Activated CD4-positive, alpha-beta T cell treated with anti-CD3 and anti-CD28 coated beads, Interleukin-2, amount 50 U/mL, for 24 hours (primary cell): ENCODE data around the gene C6orf136.
A peak's percentile ranks its signal among the peaks of the same experiment; 100 is the strongest.

ENCODE experiments used
- DNase-seq, 2 donors: peaks; one replicate each; pipeline ENCODE4 v3.0.0-alpha.2; 2020; ENCODE audit warnings: low read depth in 1 of 2, low spot score in 1 of 2

The C6orf136 gene

DNA sequence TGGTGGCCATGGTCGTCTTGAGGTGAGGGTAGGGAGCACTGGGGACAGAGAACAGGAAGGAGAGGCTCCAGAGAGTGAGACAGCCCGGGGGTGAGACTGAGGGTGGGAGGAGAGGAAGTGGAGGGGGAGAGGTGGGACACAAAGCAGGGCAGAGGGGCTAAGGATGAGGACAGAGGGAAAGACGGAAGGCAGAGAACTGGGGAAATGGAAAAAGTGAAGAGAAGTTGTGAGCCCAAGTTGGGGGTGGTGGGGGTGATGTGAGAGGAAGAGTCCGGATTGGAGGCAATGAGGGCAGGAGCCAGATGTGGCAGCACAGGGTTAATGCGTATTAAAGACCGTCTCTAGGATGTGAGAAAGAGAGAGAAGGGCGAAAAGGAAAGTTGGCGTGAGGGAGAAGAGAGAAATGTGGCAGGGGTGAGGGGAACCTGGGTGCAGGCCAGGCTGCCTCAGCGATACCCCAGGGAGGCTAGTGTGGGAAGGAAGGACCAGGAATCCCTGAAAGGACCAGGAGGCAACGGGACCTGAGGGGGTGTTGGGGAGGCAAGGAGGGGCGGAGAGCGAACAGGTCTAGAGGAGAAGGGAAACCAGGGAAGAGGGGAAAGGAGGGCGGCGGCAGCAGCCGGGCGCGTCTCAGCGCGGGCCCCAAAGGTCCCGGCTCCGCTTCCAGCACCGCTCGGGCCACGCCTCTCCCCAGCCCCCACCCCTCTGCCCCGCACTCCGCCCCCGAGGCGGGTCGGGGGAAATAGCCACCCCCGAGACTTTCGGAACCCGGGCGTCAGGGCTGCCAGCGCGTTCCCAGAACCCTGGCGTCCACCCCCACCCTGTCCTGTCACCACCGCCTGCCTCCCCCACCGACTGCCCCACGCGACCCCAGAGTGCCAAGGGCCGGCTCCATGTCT, 39.3 kb downstream of the C6orf136 start, which contains the start of gene PPP1R18:
Gene PPP1R18, minus strand, starts transcription at position 637 of the 899 bp plus-strand sequence. Its CDS starts 627 bp downstream, at position 10.
- DNase-seq, result peak; percentile 76 to 83

DNA sequence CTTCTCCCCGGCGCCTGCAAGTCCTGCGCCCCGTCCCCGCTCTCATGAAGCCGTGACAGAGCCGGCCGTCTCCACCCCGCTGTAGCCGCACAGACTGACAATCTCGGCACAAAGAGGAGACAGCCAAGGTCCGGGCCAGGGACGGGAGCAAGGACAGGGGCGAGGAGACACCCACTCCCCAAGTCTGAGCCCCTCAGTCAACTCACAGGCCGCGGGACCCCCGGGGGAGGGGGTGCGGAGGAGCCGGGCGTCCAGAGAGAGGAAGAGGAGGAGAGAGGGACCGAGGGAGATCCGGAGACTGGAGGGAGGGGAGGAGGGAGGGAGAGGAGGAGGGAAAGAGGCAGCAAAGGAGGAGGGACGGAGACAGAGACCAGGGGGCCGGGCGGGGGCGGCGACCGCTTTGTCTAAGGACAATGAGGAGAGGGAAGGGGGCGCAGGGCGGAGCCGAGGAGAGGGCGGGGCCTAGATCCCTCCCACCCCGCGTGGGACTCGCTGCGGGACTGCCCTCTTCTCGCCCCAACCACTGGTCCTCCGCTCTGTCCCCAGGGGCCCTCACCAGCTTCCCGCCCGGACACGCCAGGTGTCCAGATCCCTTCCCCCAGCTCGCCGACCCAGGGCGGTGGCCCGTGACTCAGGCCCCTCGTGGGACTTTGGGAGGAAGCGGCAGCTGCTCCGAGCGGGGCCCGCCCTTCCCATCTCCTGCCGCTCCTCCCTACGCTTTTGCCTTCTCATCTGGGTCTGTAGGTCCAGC, 40.1 kb downstream of the C6orf136 start:
- peak; percentile 62 to 74 for DNase-seq

DNA sequence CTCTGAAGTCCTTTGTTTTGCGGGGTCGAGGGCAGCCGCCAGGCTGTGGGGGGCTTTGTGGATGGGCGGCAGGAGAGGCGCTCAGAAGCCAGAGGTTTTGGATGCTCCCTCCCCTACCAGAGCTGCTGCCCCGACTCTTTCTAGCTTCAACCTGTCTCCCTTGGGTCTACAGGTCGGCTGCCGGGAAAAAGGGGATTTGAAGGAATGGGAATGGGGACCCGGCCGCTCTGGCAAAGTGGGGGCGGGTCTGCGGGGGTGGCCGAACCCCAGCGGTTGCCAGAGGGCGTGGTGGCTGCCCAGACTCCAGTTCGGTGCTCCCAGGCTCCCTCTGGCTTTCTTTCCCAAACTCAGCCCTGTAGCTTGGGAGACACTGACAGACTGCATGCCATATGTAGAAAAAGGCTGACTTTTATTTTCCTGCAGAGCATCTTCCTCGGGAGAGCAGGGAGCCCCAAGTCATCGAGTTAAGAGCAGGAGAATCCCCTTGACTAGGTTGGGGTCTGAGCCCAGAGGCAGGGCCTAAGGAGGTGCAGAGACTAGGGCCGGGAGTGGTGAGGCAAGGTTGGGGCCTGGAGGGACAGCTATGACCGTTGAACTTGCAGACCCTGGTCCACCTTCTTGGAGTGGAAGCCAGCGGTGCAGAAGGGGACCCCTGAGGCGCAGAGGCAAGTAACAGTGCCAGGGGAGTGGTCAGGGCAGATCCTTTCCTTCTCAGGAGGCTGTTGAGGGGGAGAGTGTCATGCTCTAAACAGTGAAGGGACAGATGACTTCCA, 40.9 kb downstream of the C6orf136 start:
- DNase-seq, result no peak

DNA sequence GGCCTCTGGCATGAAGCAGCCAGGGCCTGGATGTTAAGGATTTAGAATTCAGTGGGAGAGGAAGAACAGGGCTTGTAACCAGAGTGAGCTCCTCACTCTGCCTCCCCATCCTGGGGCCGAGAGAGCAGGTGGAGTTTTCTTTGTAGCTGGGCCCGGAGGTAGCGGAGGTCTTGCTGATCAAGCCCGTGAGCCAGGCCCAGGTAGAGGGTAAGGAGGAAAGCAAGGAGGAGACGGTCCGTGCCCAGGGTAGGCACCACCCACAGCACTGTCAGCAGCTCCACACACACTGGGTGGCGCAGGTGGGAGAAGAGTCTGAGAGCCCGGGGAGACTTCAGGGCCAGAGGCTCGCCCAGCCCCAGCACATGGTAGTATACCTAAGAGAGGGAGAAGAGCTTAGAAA, 41.6 kb downstream of the C6orf136 start:
- DNase-seq, result no peak

DNA sequence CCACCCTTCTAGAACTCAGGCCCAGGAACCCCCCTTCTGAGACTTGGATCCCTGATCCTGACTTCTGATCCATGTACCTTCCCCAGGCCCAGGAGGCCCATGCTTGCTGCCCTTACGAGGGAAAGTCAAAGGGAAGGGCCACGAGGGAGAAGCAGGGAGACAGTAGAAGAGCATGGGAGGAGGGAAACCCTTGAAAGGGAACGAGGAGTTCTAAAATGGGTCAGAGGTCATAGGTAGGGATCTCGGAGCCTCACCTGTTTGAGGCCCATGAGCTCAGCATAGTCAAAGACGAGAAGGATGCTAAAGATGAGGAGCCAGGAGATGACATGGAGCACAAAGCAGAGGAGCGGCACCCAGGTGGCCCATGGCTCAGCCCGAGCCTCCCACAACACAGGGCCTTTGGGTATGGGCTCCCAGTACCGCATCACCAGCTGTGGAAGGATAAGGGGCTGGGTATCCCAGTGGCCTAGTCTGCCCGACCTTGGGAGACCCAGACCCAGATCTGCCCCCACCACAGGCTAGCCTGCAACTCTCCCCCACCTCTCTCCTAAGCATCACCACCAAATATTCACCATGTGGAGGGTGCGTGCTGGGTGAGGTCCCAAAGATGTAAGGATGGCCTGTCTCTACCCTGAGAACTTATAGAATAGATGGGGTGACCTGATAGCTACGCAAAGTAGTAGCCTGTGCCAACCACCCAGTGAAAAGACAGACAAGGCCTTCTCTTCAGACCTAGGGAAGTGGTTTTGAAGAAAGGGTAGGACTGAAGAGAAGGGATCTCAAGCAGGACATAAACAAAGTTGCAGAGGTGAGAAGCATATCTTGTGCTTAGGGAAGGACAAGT, 42.3 kb downstream of the C6orf136 start:
- no peak for DNase-seq

DNA sequence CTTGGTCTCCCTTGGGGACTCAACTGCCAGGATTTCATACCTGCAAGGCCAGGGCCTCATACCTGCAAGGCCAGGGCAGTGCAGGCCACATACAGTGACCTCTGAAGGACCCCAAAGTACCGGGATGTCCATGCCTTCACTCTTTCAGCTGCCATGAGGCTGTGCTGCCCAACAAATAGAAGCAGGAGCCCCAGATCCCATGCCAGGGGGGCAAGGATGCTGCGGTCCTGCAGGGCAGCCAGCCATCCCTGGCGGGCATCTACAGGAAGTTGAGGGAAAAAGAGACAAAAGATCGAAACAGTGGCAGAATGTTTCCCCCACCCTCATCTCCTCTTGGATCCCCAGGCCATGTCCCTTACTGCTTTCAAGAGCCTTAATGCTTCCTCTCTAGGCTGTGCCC, 43.1 kb downstream of the C6orf136 start:
- DNase-seq, result no peak

DNA sequence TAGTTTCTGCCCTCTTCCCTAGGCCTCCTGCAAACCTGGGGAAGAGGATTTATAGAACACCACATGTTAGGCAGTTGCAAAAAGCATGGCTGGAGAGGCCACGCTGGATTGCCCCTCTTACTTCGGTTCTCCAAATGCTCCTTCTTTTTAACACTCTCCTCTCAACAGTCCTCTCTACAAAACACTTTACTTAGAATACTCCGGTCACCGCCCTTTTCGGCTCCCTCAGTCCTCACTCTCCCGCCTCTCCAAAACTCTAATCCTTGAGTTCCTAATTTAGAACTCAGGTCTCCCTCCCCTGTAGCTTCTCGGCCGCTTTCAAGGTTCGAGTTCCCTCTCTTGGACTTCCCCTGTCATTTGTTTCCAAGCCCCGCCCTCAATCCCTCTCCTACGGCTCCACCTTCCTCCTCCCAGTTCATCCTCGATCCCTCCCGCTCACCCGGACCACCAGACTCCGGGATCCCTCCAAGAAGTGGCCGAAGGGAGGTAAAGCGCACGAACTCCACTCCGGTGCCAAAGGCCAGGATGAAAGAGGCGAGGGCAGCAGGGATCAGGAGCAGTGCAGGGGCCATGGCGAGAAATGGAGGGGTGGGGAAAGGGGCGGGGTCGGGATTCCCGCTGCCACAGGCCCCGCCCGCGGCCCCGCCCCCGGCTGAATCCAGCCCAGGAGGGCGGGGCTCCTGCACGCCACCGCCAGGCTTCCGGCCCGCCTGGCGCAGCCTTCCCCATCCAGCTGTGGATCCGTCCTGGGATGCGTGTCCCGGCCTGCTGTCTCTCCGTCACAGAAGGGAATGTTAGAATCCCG, 43.7 kb downstream of the C6orf136 start, which contains the start of gene NRM:
Gene NRM, minus strand, starts transcription at position 582 of the 805 bp plus-strand sequence. Its CDS starts 10 bp downstream, at position 572.
- DNase-seq, result peak; percentile 58 to 59

DNA sequence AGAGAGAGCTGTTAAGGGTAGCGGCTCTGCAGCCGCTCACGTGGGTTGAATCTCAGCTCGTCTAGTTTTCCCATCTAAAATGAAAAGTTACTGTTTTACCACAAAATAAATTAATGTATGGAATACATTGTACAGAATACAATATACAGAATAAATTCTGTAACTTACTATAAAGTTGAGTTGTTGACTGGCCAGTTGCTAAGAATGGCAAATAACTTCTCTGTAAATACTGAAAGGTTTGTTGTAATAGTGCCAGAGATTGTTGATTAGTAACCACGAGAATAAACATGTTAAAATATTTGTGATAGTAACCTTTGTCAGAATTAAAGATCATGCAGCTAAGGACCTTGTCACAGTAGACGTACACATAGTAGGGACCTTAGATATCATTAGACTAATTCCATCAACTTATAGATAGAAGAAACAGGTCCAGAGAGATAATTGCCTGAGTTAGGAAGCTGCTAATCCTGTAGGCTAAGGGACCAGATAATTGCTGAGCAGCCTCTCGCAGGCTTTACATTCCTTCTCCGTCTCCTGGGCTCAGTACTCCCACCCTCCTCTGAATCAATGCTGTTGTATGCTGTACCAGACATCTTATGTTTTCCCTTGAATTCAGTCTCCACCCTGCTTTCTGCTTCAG, 44.4 kb downstream of the C6orf136 start:
- DNase-seq, result no peak

DNA sequence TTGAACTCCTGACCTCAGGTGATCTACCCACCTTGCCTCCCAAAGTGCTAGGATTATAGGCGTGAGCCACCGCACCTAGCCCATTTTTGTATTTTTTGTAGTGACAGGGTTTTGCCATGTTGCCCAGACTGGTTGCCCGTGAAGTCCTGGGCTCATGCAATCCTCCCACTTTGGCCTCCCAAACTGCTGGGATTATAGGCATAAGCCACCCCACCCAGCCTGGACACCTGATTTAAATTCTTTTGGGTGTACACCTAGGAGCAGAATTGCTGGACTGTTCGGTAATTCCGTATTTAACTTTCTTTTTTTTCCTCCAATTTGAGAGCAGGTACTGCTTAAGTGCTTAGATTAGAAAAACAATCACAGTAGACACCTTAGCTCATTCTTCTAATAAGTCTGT, 49.5 kb downstream of the C6orf136 start:
- DNase-seq, result no peak

DNA sequence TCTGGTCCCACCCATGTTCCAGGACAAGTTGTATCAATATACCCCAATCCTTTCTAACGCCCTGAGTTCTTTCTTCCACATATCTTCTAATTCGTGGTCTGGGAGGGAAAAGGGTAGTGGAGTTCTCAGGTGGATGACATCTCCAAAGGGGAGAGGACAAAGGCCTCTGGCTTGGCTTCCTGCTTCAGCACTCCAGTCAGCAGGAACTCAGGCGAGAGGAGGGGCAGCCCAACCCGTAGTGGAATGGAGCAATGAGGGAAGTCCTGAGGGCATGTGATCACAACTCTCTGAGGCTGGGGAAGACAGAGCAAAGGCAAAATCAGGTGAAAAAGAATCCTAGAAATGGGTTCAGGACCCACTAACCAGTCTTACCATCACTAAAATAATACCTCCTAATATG, 53.4 kb downstream of the C6orf136 start:
- no peak for DNase-seq
